GM12865 (cell line): ENCODE results near the gene INTS7.

Source experiments
- DNase-seq: peaks from one replicate; pipeline ENCODE4 v3.0.0; 2010; ENCODE audit warnings: low read depth
- H3K4me3 ChIP-seq: 2 replicates; pipeline ENCODE4 v1.5.1; 2011; ENCODE audit warnings: mild to moderate bottlenecking, low read depth, low read length, control low read depth
- TF ChIP-seq, protein P1 (sequence below): IDR thresholded peaks from 2 replicates; pipeline ENCODE4 v1.5.1; 2011; ENCODE audit warnings: low read length, control low read depth, low read depth, inconsistent platforms; ENCODE audit not compliant: insufficient read depth; ENCODE audit errors: missing control alignments

Gene INTS7

DNA sequence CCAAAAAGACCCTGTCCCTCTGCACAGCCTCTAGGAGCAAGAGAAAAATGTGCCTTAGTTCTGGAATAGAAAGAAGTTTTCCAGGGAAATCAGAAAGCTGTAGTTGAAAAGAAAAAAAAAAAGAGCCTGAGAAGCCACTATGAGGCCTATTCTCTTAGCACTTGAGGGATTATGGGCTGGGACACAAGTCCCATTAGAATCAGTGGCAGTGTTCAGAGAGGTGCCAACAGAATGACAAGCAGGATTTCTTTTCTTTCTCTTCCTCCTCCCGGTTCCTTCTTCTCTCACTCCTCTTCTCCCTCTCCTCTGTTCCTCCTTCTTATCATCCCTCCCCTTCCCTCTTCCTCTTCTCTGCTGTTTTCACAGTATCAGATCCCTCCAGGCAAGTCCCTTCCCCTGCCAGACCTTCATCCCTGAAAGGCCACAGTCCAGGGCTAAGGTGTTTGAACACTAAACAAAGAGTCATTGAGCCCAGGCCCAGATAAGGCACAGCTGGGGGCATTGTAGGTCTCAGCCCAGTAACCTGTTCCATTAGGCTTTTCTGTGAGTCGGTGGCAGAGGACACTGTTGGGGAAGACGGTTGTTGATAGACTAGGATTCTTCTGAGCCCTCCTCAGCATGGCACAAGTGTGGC lies 140.1 kb downstream of the INTS7 start:
- TF ChIP-seq, protein P1, sequence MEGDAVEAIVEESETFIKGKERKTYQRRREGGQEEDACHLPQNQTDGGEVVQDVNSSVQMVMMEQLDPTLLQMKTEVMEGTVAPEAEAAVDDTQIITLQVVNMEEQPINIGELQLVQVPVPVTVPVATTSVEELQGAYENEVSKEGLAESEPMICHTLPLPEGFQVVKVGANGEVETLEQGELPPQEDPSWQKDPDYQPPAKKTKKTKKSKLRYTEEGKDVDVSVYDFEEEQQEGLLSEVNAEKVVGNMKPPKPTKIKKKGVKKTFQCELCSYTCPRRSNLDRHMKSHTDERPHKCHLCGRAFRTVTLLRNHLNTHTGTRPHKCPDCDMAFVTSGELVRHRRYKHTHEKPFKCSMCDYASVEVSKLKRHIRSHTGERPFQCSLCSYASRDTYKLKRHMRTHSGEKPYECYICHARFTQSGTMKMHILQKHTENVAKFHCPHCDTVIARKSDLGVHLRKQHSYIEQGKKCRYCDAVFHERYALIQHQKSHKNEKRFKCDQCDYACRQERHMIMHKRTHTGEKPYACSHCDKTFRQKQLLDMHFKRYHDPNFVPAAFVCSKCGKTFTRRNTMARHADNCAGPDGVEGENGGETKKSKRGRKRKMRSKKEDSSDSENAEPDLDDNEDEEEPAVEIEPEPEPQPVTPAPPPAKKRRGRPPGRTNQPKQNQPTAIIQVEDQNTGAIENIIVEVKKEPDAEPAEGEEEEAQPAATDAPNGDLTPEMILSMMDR, result no peak
- H3K4me3 ChIP-seq, result no peak overlapping the region
- no peak for DNase-seq

DNA sequence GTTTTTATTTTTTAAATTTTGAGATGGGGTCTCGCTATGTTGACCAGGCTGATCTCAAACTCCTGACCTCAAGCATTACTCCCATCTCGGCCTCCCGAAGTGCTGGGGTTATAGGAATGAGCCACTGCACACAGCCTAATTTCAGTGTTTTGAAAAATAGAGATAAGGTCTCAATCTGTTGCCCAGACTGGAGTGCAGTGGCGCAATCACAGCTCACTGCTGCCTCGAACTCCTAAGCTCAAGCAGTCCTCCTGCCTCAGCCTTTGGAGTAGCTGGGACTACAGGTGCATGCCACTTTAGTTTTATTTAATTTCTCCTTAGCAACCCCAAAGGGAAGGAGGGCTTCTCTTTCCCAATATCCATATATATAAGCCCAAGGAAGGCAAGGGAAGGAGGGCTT lies 141.0 kb downstream of the INTS7 start:
- no peak overlapping the region for H3K4me3 ChIP-seq
- TF ChIP-seq, protein P1, result no peak
- no peak for DNase-seq

DNA sequence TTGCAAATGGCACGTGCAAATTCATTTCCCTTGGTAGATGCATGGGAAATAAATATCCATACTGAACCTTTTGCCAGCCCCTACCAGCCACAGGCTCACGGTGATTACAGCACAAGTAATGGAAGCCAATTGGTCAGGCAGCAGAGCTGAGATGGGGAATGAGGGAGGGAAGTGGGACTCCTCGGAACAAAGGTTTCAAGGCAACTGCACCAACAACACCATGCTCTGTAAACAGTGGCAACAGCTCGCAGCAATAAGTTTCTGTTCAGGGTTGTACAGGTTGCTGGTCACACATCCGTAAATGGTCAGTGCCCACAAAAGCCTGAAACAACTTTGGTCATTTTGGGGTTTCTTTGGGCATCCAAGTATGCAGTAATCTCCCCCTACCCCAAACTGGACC lies 142.1 kb downstream of the INTS7 start:
- H3K4me3 ChIP-seq, result no peak overlapping the region
- TF ChIP-seq, protein P1, result no peak
- no peak for DNase-seq

DNA sequence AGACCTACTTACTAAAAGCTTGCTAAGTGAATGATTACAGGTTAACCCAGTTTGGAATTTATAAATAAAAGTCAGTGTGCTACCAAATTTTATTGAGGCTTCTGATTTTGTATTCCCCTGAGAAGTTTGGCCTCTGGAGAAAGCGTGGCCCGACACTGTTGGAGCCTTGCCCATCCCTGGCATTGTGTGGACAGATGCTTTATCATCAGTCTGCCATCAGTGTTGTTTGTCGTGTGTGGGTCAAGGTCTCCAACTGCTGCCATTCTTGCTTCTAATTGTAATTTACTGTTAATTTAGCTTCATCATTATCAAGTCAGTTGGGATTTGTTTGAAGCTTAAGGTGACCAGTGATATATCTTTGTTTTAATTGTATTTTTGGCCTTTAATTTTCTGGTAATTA lies 142.8 kb downstream of the INTS7 start:
- no peak overlapping the region for H3K4me3 ChIP-seq
- TF ChIP-seq, protein P1, result no peak
- no peak for DNase-seq

DNA sequence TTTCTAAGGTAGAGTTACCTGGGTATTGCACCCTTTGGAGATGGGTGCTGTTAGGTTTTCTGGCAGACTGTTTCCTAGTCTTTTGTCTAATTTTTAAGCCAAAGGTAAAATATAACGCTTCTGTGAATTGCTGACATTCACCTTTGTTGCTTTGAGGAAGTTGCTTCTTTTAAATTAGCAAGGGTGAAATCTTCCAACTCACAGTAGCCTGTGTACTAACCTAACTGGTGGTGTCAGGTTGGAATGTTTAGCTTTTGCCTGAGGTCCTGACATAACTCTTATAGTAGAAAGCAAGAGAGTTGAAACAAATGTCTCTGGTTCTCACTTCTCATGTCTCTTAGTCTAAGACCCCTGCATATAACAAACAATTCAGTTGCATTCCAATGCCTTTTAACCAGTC lies 143.6 kb downstream of the INTS7 start:
- no peak for DNase-seq
- no peak overlapping the region for H3K4me3 ChIP-seq
- TF ChIP-seq, protein P1, result no peak
